ENCODE measurements around the gene AGT. TPM values are rescaled to one million over a fixed set of nuclear protein-coding genes. Genes with fewer than 3 reads are reported as not detected.

Gene AGT
- total RNA-seq, 1 experiment from 2014 or later: not detected

DNA sequence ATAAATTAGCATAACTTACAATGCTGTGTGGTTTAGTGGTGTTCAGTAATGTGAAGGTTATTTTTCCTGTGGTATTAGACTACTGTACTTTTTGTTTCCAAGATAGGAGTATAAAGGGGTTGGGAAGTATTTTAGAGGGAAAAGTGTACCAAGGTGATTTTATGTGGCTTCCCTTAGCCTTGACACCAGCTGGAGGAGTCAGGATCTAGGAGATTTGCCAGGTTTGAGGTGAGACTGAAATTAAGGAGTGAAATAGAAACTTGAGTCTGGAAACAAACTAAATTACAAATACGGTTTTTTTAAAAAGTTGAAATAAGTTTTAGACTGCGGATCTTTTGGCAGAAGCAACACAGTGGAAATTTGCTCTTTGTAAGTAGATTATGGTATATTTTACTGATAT is 39.3 kb downstream of the AGT start:
- no peak for ATAC-seq
- no peak overlapping the region for H3K4me3 ChIP-seq (ENCODE audit: low read length)
- no peak overlapping the region for H3K4me2 ChIP-seq (ENCODE audit: low read length)
- ChIA-PET POLR2A (ENCODE audit: unreplicated experiment) (no interaction called here), CTCF (no interaction called here)
- H3K9me3 ChIP-seq (ENCODE audit: low read length): no peaks in the 10 kb centered on the region
- H3K9ac ChIP-seq (ENCODE audit: low read length): no peak overlapping the region
- no peaks in the 10 kb centered on the region for H3K9me2 ChIP-seq (replicated peaks; ENCODE audit: low read length)
- no peak for TF ChIP-seq EZH2 (IDR thresholded peaks at IDR 0.05; ENCODE audit: low read length, unreplicated experiment)
- TF ChIP-seq EZH2phosphoT487 (IDR thresholded peaks at IDR 0.05; ENCODE audit: borderline replicate concordance, low read length): no peak
- TF ChIP-seq, protein P1, sequence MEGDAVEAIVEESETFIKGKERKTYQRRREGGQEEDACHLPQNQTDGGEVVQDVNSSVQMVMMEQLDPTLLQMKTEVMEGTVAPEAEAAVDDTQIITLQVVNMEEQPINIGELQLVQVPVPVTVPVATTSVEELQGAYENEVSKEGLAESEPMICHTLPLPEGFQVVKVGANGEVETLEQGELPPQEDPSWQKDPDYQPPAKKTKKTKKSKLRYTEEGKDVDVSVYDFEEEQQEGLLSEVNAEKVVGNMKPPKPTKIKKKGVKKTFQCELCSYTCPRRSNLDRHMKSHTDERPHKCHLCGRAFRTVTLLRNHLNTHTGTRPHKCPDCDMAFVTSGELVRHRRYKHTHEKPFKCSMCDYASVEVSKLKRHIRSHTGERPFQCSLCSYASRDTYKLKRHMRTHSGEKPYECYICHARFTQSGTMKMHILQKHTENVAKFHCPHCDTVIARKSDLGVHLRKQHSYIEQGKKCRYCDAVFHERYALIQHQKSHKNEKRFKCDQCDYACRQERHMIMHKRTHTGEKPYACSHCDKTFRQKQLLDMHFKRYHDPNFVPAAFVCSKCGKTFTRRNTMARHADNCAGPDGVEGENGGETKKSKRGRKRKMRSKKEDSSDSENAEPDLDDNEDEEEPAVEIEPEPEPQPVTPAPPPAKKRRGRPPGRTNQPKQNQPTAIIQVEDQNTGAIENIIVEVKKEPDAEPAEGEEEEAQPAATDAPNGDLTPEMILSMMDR (conservative IDR thresholded peaks at IDR 0.05; ENCODE audit: low read depth, low read length): no peak
- no TSS peak for BruUV-seq (replicated peaks)
- intact Hi-C loops (cut with micrococcal nuclease): no loop called here
- no peak for DNase-seq
- H2AFZ ChIP-seq (ENCODE audit: low read length): no peak overlapping the region
- H3K27ac ChIP-seq (ENCODE audit: low read length): no peak overlapping the region
- no peaks in the 10 kb centered on the region for H3K27me3 ChIP-seq (ENCODE audit: low read length)
- H4K20me1 ChIP-seq (ENCODE audit: low read length): no peaks in the 10 kb centered on the region
- H3F3A ChIP-seq (ENCODE audit: low read length, unreplicated experiment): no peaks in the 10 kb centered on the region
- no peaks in the 10 kb centered on the region for H3K4me1 ChIP-seq (ENCODE audit: insufficient read depth, low read length)
- peaks cover 76% of the 10 kb centered on the region for H3K36me3 ChIP-seq (ENCODE audit: low read depth, low read length)
- H3K79me2 ChIP-seq (ENCODE audit: low read length): no peaks in the 10 kb centered on the region

DNA sequence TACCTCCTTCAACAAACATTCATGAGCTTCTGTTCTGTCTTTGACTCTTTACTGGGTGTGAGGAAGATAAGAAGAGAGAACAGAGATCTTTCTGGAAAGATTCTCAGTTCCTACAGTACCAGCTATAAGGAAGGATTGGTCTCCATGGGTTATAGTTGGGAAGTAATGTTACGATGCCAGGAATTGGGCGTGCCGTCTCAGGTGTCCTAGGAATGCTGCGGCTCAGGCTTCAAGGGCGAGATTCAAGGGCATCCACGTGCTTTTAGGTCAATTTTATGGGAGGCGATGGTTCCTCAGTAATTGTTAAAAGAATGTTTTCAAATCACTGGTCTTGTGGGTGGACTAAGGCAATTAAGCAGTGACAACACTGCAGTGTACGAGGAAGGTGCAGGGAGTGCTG is 44.4 kb downstream of the AGT start:
- Histone ChIP-seq H3K9me3 (ENCODE audit: low read length) (no peaks in the 10 kb centered on the region), H3K36me3 (ENCODE audit: low read depth, low read length) (peaks cover 71% of the 10 kb centered on the region)

DNA sequence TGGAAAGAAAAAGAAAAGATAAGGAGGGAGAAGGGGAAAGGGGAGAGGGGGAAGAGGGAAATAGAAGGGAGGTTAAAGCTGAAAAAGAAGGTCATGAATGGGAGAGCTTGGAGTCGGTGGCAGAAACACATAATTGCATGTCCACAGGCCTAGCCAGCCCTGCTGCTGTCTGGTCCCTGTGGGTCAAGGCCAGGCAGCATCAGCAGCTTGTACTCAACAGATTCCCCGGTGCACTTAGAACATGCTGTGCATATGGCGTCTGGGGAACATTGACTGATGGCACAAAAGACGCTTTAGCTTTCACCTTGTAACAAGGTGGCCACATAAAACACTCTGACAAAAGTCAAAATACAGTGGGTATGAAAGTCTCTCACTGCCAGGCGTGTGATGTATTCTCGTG is 45.7 kb downstream of the AGT start:
- Histone ChIP-seq H3K36me3 (ENCODE audit: low read depth, low read length) (peaks cover 74% of the 10 kb centered on the region), H3K9me3 (ENCODE audit: low read length) (no peaks in the 10 kb centered on the region), H3K9ac (ENCODE audit: low read length) (no peak overlapping the region), H2AFZ (ENCODE audit: low read length) (no peak overlapping the region), H3F3A (ENCODE audit: low read length, unreplicated experiment) (no peaks in the 10 kb centered on the region), H3K4me3 (ENCODE audit: low read length) (no peak overlapping the region), H3K9me2 (replicated peaks; ENCODE audit: low read length) (no peaks in the 10 kb centered on the region), H3K27ac (ENCODE audit: low read length) (no peak overlapping the region), H3K4me1 (ENCODE audit: insufficient read depth, low read length) (no peaks in the 10 kb centered on the region), H3K27me3 (ENCODE audit: low read length) (no peaks in the 10 kb centered on the region), H4K20me1 (ENCODE audit: low read length) (no peaks in the 10 kb centered on the region), H3K4me2 (ENCODE audit: low read length) (no peak overlapping the region), H3K79me2 (ENCODE audit: low read length) (no peaks in the 10 kb centered on the region)
- intact Hi-C loops (cut with micrococcal nuclease): no loop called here
- POLR2A ChIA-PET (ENCODE audit: unreplicated experiment): no interaction called here
- no peak for TF ChIP-seq EZH2phosphoT487 (IDR thresholded peaks at IDR 0.05; ENCODE audit: borderline replicate concordance, low read length)
- TF ChIP-seq EZH2 (IDR thresholded peaks at IDR 0.05; ENCODE audit: low read length, unreplicated experiment): no peak
- TF ChIP-seq, protein P1 (conservative IDR thresholded peaks at IDR 0.05; ENCODE audit: low read depth, low read length): no peak
- no TSS peak for BruUV-seq (replicated peaks)
- CTCF ChIA-PET: no interaction called here
- DNase-seq (no peak), ATAC-seq (no peak)

More for the DNA sequence above, 44.4 kb downstream of the AGT start:
- Histone ChIP-seq H3K27ac (ENCODE audit: low read length) (no peak overlapping the region), H3K9me2 (replicated peaks; ENCODE audit: low read length) (no peaks in the 10 kb centered on the region), H4K20me1 (ENCODE audit: low read length) (no peaks in the 10 kb centered on the region), H3K9ac (ENCODE audit: low read length) (no peak overlapping the region), H3F3A (ENCODE audit: low read length, unreplicated experiment) (no peaks in the 10 kb centered on the region), H3K4me2 (ENCODE audit: low read length) (no peak overlapping the region), H3K4me3 (ENCODE audit: low read length) (no peak overlapping the region), H3K4me1 (ENCODE audit: insufficient read depth, low read length) (no peaks in the 10 kb centered on the region), H3K27me3 (ENCODE audit: low read length) (no peaks in the 10 kb centered on the region), H3K79me2 (ENCODE audit: low read length) (no peaks in the 10 kb centered on the region), H2AFZ (ENCODE audit: low read length) (no peak overlapping the region)
- POLR2A ChIA-PET (ENCODE audit: unreplicated experiment): no interaction called here
- DNase-seq (no peak), ATAC-seq (no peak)
- TF ChIP-seq EZH2 (IDR thresholded peaks at IDR 0.05; ENCODE audit: low read length, unreplicated experiment) (no peak), EZH2phosphoT487 (IDR thresholded peaks at IDR 0.05; ENCODE audit: borderline replicate concordance, low read length) (no peak)
- TF ChIP-seq, protein P1 (conservative IDR thresholded peaks at IDR 0.05; ENCODE audit: low read depth, low read length): no peak
- intact Hi-C loops (cut with micrococcal nuclease): no loop called here
- no TSS peak for BruUV-seq (replicated peaks)
- CTCF ChIA-PET: no interaction called here

Data from PC-3 (cell line).